ENCODE data around the gene SH3GL1.
A peak's percentile ranks its signal among the peaks of the same experiment; 100 is the strongest.
"Not testable (repeated sequence)": the region's sequence is repeated elsewhere in the genome, so short reads cannot be mapped to it uniquely, and the experiment has no call there.

SH3GL1 gene

GRCh38 chr19:4337906-4338440, 62.4 kb downstream of the SH3GL1 start:
- peak overlapping the region; percentile 30 for H3K27ac ChIP-seq (ENCODE audit: low read length, poor library complexity, severe bottlenecking)
- H4K8ac ChIP-seq (ENCODE audit: low read length), result peak overlapping the region; percentile 91
- no peak overlapping the region for H3K23ac ChIP-seq (ENCODE audit: low read length in 2 of 2)
- H2BK5ac ChIP-seq (ENCODE audit: low read depth, low read length, poor library complexity, severe bottlenecking), result no peak overlapping the region
- DNase-seq, result peak; percentile 39
- H3K9me3 ChIP-seq (ENCODE audit: control insufficient read depth, low read length), result no peaks in the 10 kb centered on the region
- H2BK120ac ChIP-seq (ENCODE audit: low read depth, low read length), result peak overlapping the region; percentile 62
- peak overlapping the region; percentile 60 for H2AFZ ChIP-seq (ENCODE audit: low read depth, low read length)
- H4K91ac ChIP-seq (ENCODE audit: low read length), result peak overlapping the region; percentile 72
- H3K4me2 ChIP-seq (ENCODE audit: low read length, poor library complexity, severe bottlenecking), result peak overlapping the region; percentile 84
- peak overlapping the region; percentile 71 for H3K9ac ChIP-seq (ENCODE audit: low read length)
- no peak overlapping the region for H2BK12ac ChIP-seq (ENCODE audit: low read length in 2 of 2)
- H3K14ac ChIP-seq (ENCODE audit: low read length in 2 of 2), result peak overlapping the region in 1 of 2 experiments; percentile 35
- 41% methylated on average over 12 of the region's 14 CpGs for WGBS
- H3K79me1 ChIP-seq (replicated peaks; ENCODE audit: low read length, poor library complexity, severe bottlenecking), result peaks cover 6% of the 10 kb centered on the region
- H3K18ac ChIP-seq (ENCODE audit: low read depth in 1 of 2, low read length in 2 of 2), result peak overlapping the region in 1 of 2 experiments; percentile 28
- peaks cover 0 to 7% of the 10 kb centered on the region in 2 experiments for H3K36me3 ChIP-seq (ENCODE audit: control insufficient read depth in 1 of 2, insufficient read depth in 2 of 2, low read depth in 1 of 2, low read length in 2 of 2)
- no peak overlapping the region for H2AK5ac ChIP-seq (ENCODE audit: low read length, severe bottlenecking)
- H3K4me3 ChIP-seq (ENCODE audit: insufficient read depth in 1 of 2, low read depth in 1 of 2, low read length in 2 of 2), result peak overlapping the region; percentile 57 to 81
- no peaks in the 10 kb centered on the region for H3K27me3 ChIP-seq (ENCODE audit: control insufficient read depth in 1 of 2, insufficient read depth in 1 of 2, low read length in 2 of 2)
- H3K4me1 ChIP-seq (ENCODE audit: control insufficient read depth, insufficient read depth, low read depth, low read length), result peaks cover 16% of the 10 kb centered on the region
- H2BK15ac ChIP-seq (ENCODE audit: low read depth, poor library complexity, severe bottlenecking), result peak overlapping the region; percentile 63
- no peak overlapping the region for H3K4ac ChIP-seq (ENCODE audit: low read depth in 1 of 2, low read length in 2 of 2)

DNA sequence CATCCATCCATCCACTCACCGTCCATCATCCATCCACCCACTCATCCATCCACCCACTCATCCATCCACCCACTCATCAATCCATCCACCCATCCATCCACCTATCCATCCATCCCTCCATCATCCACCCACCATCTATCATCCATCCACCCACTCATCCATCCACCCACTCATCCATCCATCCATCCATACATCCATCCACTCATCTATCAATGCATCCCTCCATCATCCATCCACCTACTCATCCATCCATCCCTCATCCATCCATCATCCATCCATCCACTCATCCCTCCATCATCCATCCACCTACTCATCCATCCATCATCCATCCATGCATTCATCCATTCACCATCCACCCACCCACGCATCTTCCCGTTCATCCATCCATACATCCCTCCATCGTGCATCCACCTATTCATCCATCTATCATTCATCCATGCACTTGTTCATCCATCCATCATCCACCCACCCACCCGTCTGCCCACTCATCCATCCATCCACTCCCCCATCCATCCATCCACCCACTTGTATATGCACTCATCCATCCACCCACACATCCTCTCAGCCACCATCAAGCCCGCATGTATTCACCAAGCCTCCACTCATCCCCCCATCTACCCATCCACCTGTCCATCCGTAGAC, 65.3 kb downstream of the SH3GL1 start:
- no peak overlapping the region for H2BK15ac ChIP-seq (ENCODE audit: low read depth, poor library complexity, severe bottlenecking)
- H3K18ac ChIP-seq (ENCODE audit: low read depth in 1 of 2, low read length in 2 of 2), result no peak overlapping the region
- no peak overlapping the region for H2BK120ac ChIP-seq (ENCODE audit: low read depth, low read length)
- H2AFZ ChIP-seq (ENCODE audit: low read depth, low read length), result no peak overlapping the region
- no peak overlapping the region for H3K27ac ChIP-seq (ENCODE audit: low read length, poor library complexity, severe bottlenecking)
- no peak overlapping the region for H3K4ac ChIP-seq (ENCODE audit: low read depth in 1 of 2, low read length in 2 of 2)
- H4K8ac ChIP-seq (ENCODE audit: low read length), result no peak overlapping the region
- WGBS, result 90% methylated on average over 7 of the region's 7 CpGs
- H3K23ac ChIP-seq (ENCODE audit: low read length in 2 of 2), result no peak overlapping the region
- no peaks in the 10 kb centered on the region for H3K27me3 ChIP-seq (ENCODE audit: control insufficient read depth in 1 of 2, insufficient read depth in 1 of 2, low read length in 2 of 2)
- peaks cover 11% of the 10 kb centered on the region for H3K4me1 ChIP-seq (ENCODE audit: control insufficient read depth, insufficient read depth, low read depth, low read length)
- H3K14ac ChIP-seq (ENCODE audit: low read length in 2 of 2), result no peak overlapping the region
- H3K36me3 ChIP-seq (ENCODE audit: control insufficient read depth in 1 of 2, insufficient read depth in 2 of 2, low read depth in 1 of 2, low read length in 2 of 2), result peaks cover 0 to 14% of the 10 kb centered on the region in 2 experiments
- H3K4me2 ChIP-seq (ENCODE audit: low read length, poor library complexity, severe bottlenecking), result no peak overlapping the region
- DNase-seq, result no peak
- H2AK5ac ChIP-seq (ENCODE audit: low read length, severe bottlenecking), result no peak overlapping the region
- H3K4me3 ChIP-seq (ENCODE audit: insufficient read depth in 1 of 2, low read depth in 1 of 2, low read length in 2 of 2), result no peak overlapping the region
- peaks cover 4% of the 10 kb centered on the region for H3K79me1 ChIP-seq (replicated peaks; ENCODE audit: low read length, poor library complexity, severe bottlenecking)
- H2BK12ac ChIP-seq (ENCODE audit: low read length in 2 of 2), result no peak overlapping the region
- no peak overlapping the region for H4K91ac ChIP-seq (ENCODE audit: low read length)
- no peak overlapping the region for H2BK5ac ChIP-seq (ENCODE audit: low read depth, low read length, poor library complexity, severe bottlenecking)
- no peak overlapping the region for H3K9ac ChIP-seq (ENCODE audit: low read length)
- H3K9me3 ChIP-seq (ENCODE audit: control insufficient read depth, low read length), result no peaks in the 10 kb centered on the region

DNA sequence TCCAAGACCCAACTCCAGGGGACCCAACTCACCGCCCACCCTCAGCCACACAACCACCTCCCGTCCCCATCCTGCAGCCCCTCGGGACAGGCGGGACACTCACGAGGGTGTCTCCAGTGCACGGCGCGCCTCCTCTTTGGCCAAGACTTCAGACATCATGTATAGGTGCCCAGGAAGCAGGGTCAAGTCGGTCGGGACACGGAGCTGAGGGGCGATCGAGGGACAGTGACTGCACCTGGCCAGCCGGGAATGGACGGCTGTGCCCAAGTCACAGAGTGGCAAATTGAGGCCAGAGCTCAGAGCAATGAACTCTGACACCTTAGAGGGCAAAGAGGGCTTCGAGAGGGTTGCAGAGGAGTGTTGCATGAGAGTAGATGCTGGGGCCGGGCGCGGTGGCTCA, 70.5 kb downstream of the SH3GL1 start:
- H2BK120ac ChIP-seq (ENCODE audit: low read depth, low read length), result no peak overlapping the region
- peaks cover 0 to 30% of the 10 kb centered on the region in 2 experiments for H3K36me3 ChIP-seq (ENCODE audit: control insufficient read depth in 1 of 2, insufficient read depth in 2 of 2, low read depth in 1 of 2, low read length in 2 of 2)
- no peaks in the 10 kb centered on the region for H3K79me1 ChIP-seq (replicated peaks; ENCODE audit: low read length, poor library complexity, severe bottlenecking)
- no peak overlapping the region for H3K27ac ChIP-seq (ENCODE audit: low read length, poor library complexity, severe bottlenecking)
- peaks cover 20% of the 10 kb centered on the region for H3K4me1 ChIP-seq (ENCODE audit: control insufficient read depth, insufficient read depth, low read depth, low read length)
- H3K27me3 ChIP-seq (ENCODE audit: control insufficient read depth in 1 of 2, insufficient read depth in 1 of 2, low read length in 2 of 2), result peaks cover 8 to 30% of the 10 kb centered on the region in 2 experiments
- H2BK5ac ChIP-seq (ENCODE audit: low read depth, low read length, poor library complexity, severe bottlenecking), result no peak overlapping the region
- no peak overlapping the region for H3K23ac ChIP-seq (ENCODE audit: low read length in 2 of 2)
- no peak overlapping the region for H3K9ac ChIP-seq (ENCODE audit: low read length)
- no peak overlapping the region for H2AK5ac ChIP-seq (ENCODE audit: low read length, severe bottlenecking)
- H4K8ac ChIP-seq (ENCODE audit: low read length), result no peak overlapping the region
- no peaks in the 10 kb centered on the region for H3K9me3 ChIP-seq (ENCODE audit: control insufficient read depth, low read length)
- no peak overlapping the region for H3K14ac ChIP-seq (ENCODE audit: low read length in 2 of 2)
- H2BK15ac ChIP-seq (ENCODE audit: low read depth, poor library complexity, severe bottlenecking), result no peak overlapping the region
- no peak overlapping the region for H2AFZ ChIP-seq (ENCODE audit: low read depth, low read length)
- no peak overlapping the region for H3K4me3 ChIP-seq (ENCODE audit: insufficient read depth in 1 of 2, low read depth in 1 of 2, low read length in 2 of 2)
- WGBS, result 96% methylated on average over 19 of the region's 19 CpGs
- H3K4ac ChIP-seq (ENCODE audit: low read depth in 1 of 2, low read length in 2 of 2), result no peak overlapping the region
- no peak overlapping the region for H2BK12ac ChIP-seq (ENCODE audit: low read length in 2 of 2)
- no peak overlapping the region for H3K18ac ChIP-seq (ENCODE audit: low read depth in 1 of 2, low read length in 2 of 2)
- H3K4me2 ChIP-seq (ENCODE audit: low read length, poor library complexity, severe bottlenecking), result no peak overlapping the region
- H4K91ac ChIP-seq (ENCODE audit: low read length), result peak overlapping the region; percentile 35
- DNase-seq, result no peak

- H3K18ac ChIP-seq (ENCODE audit: low read depth in 1 of 2, low read length in 2 of 2); H2BK120ac ChIP-seq (ENCODE audit: low read depth, low read length); H3K23ac ChIP-seq (ENCODE audit: low read length in 2 of 2); H2BK15ac ChIP-seq (ENCODE audit: low read depth, poor library complexity, severe bottlenecking); H3K27ac ChIP-seq (ENCODE audit: low read length, poor library complexity, severe bottlenecking); H2AFZ ChIP-seq (ENCODE audit: low read depth, low read length); H2BK12ac ChIP-seq (ENCODE audit: low read length in 2 of 2); H2BK5ac ChIP-seq (ENCODE audit: low read depth, low read length, poor library complexity, severe bottlenecking); H3K9me3 ChIP-seq (ENCODE audit: control insufficient read depth, low read length); DNase-seq; H3K4ac ChIP-seq (ENCODE audit: low read depth in 1 of 2, low read length in 2 of 2); H4K8ac ChIP-seq (ENCODE audit: low read length); H3K9ac ChIP-seq (ENCODE audit: low read length); H4K91ac ChIP-seq (ENCODE audit: low read length); H3K79me1 ChIP-seq (replicated peaks; ENCODE audit: low read length, poor library complexity, severe bottlenecking); H2AK5ac ChIP-seq (ENCODE audit: low read length, severe bottlenecking); H3K14ac ChIP-seq (ENCODE audit: low read length in 2 of 2): not testable (repeated sequence)
- Histone ChIP-seq H3K27me3 (ENCODE audit: control insufficient read depth in 1 of 2, insufficient read depth in 1 of 2, low read length in 2 of 2) (peaks cover 8 to 30% of the 10 kb centered on the region in 2 experiments), H3K4me1 (ENCODE audit: control insufficient read depth, insufficient read depth, low read depth, low read length) (peaks cover 20% of the 10 kb centered on the region), H3K4me3 (ENCODE audit: insufficient read depth in 1 of 2, low read depth in 1 of 2, low read length in 2 of 2) (peak overlapping the region; percentile 54 to 66), H3K4me2 (ENCODE audit: low read length, poor library complexity, severe bottlenecking) (peak overlapping the region; percentile 72), H3K36me3 (ENCODE audit: control insufficient read depth in 1 of 2, insufficient read depth in 2 of 2, low read depth in 1 of 2, low read length in 2 of 2) (peaks cover 0 to 32% of the 10 kb centered on the region in 2 experiments)
- WGBS, result 75% methylated on average over 35 of the region's 35 CpGs
Observed at GRCh38 chr19:4328991-4329681, 71.2 kb downstream of the SH3GL1 start.

Measured in mesenchymal stem cell (in vitro differentiated cells and primary cell).